MM.1S (cell line): ENCODE data around the gene APBB3.

ENCODE experiments used
- CTCF ChIP-seq: fragments of 300-600 bp; sonication (generic); IDR thresholded peaks from 2 replicates; pipeline ENCODE4 v1.5.1; 2016; ENCODE audit warnings: antibody characterized with exemption, low read length, mixed read lengths
- EZH2 ChIP-seq: fragments of 300-600 bp; sonication (generic); optimal IDR thresholded peaks from 2 replicates; pipeline ENCODE3; 2017; ENCODE audit warnings: low read depth, mild to moderate bottlenecking, antibody characterized with exemption, low read length, mixed read lengths

- no peak for TF ChIP-seq CTCF
- no peak for TF ChIP-seq EZH2
Measured at GRCh38 chr5:140600096-140600495, 35.7 kb upstream of the APBB3 start.
